Spleen (tissue), 7 donors: Measurements from ENCODE around the gene B3GALNT2.

ENCODE experiments used
- CTCF ChIP-seq, 11 experiments: fragments of 200-600 bp in 7 of 11; fragments of 450-650 bp in 4 of 11; sonication (generic) in 4 of 11; IDR thresholded peaks in 8 of 11; conservative IDR thresholded peaks in 3 of 11; 1 replicate in 7 of 11; 2 replicates in 4 of 11; pipeline versions ENCODE4 v1.4.0 to v1.8.0; 2016 to 2021; ENCODE audit warnings: antibody characterized with exemption in 11 of 11, inconsistent platforms in 4 of 11, mild to moderate bottlenecking in 1 of 11
- POLR2A ChIP-seq, 3 donors: fragments of 450-650 bp; IDR thresholded peaks; one replicate each; pipeline ENCODE4 v1.5.1; 2017; ENCODE audit warnings: antibody characterized with exemption in 3 of 3, mild to moderate bottlenecking in 1 of 3
- donor health status: DM: no; HTN: no; CAD: no; lungs with moderate emphysema.
- donor health status: DM: no; HTN: no; CAD: no.
- donor health status: DM: no; HTN: no; CAD: no.

DNA sequence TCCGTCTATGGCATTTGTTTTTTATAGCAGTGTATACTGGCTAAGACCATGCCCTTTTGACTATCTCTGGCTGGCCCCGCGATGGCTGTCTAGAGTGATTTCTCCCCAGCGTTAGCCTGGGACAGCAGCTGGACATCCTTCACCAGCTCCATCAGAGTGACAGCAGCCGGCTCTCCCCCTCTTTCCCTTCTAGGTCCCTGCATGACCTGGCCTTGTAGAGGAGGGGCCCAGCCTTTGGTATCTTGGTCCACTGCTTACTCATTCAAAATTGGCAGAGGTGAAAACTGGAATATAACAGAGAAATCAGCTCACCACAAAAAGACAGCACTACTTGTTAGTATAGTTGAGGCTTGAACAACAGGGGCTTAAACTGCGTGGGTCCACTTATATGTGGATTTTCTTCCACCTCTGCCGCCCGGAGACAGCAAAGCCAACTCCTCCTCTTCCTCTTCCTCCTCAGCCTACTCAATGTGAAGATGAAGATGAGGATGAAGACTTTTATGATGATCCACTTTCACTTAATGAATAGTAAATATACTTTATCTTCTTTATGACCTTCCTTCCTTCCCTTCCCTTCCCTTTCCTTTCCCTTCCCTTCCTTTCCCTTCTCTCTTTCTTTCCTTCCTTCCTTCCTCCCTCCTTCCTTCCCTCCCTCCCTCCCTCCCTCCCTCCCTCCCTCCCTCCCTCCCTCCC lies 29.4 kb upstream of the B3GALNT2 start:
- TF ChIP-seq CTCF (IDR thresholded peaks at IDR 0.05 in 8 of 11, conservative IDR thresholded peaks at IDR 0.05 in 3 of 11): no peak
- TF ChIP-seq POLR2A (IDR thresholded peaks at IDR 0.05): no peak
